HG03159 (cell line): ENCODE measurements around the gene PARD3.

Experiments
- ATAC-seq: cut with Tn5 transposase; IDR thresholded peaks from one replicate; pipeline ENCODE4 v1.9.1; 2021; ENCODE audit warnings: mild to moderate bottlenecking, moderate library complexity; ENCODE audit not compliant: unreplicated experiment

PARD3 gene

GRCh38 chr10:34698248-34698831 is 116.8 kb downstream of the PARD3 start:
- no peak for ATAC-seq

DNA sequence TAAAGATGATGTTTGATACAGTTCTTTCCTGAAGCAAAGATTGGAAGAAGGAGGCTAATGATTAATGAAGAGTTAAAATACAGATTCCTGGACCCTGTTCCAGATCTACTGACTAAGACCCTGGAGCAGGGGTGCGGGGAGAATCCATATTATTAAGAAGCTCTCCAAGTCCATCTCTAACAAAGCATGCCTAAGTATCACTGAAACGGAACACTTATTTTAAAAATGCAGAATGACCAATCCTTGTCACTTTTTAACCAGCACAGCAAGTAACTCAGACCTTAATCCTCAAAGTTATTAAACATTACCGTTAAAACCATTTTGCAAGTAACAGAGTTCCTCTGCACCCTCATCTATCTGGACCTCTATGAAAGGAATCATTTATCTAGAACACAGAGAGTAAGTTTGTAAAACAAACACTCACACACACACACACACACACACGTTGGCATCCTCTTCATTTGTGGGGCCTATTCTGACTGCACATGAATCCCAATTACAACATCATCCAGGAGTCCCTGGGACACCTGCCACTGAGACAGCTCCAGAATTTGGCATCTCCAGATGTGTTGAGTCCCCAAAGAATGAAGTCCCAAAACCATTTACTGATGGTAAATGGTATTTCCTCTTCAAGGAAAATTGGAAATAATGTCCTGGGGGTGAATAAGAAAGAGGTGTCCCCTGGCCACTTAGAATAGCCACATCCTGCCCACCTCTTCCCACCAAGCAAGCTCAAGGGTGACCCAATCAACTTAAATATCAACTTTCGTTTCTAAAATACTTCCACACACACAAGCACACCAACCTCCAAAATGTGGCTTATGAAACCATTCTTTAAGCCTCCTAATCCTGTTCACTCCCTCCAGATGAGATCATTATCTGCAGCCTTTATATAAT is 117.5 kb downstream of the PARD3 start:
- no peak for ATAC-seq

DNA sequence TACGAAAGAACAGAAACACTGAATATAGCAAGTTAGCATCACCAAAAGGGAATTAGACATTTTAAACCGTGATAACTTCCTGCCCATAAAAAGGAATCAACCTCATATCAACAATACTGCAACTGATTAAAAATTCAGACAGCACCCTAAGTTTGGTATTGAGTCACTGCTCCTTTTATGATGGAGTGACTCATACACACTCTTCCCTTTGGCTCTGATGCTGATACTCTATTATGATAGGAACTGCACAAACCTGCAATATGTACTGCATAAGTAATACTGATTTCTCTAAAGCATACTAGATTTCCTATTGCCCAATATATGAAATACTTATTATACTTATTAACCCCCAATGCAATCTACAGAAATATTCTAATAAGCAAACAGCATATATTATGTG is 118.7 kb downstream of the PARD3 start:
- ATAC-seq, result peak; percentile 64

DNA sequence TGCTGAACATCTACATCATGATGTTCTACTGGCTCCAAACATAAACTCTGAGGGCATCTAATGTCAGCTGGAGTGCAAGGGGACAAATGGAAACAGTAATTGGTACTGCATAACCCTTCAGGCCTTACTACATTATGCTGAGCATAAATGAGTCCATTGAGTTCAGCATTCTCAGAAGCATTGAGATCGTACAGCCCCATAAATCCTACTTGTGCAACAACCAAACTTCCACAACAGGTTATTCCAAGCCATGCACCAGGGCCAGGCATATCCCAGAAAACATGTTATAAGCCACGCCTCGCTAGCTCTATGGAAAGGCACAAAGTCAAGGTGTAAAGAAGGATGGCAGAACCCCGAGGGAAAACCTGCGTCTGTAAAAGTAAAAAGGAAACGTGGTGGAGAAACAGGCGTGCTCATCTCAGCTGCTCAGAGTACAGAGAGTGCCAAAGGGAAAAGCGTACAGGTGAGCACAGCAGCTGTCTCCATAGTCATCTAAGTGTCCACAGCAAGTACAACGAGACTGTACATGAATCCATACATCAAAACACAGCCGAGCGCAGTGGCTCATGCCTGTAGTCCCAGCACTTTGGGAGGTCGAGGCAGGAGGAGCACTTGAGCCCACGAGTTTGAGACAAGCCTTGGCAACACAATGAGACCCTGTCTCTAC is 124.6 kb downstream of the PARD3 start:
- no peak for ATAC-seq

DNA sequence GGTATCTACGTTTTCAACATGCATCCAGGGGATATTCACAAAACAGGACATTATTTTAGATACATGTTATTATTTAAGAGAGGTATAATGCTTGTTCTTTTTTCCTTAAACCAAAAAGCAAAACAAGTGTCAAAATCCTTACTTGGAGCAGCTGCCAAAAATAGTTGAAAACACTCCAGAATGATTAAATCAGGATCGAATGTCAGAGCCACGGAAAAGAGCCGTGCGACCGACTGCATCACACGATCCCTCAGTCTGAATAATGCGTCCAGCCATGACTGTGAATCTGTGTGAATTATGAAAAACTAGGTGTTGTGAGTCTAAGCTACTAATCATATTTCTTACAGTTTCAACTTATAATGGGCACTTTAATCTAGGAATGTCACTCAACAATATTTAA is 126.0 kb downstream of the PARD3 start:
- no peak for ATAC-seq

DNA sequence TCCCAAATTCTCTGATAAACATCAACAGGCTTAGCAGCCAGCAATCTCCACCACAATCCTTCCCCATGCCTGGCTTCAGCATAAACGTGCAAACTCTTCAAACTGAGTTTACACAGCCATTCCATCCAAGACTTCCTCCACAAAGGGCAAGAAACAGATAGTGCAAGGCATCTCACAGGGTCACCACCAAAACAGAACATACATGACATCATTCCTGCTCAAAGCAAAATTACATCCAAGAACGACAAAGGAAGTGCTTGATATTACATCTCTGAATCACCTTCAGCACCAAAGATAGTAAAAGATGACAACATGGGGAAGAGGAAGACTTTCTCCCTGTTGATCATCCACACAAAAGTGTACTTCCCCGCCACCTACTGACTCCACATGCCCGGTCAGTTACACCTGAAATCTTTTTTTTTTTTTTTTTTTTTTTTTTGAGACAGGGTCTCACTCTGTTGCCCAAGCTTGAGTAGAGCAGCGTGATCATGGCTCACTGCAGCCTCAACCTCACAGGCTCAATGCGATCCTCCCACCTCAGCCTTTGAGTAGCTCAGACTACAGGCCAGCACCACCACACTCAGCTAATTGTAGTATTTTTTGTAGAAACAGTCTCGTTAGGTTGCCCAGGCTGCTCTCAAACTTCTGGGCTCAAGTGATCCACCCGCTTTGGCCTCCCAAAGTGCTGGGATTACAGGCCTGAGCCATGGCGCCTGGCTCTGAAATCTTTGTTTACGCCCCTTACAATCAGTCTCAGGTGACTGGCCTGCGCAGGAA is 127.5 kb downstream of the PARD3 start:
- ATAC-seq, result no peak

DNA sequence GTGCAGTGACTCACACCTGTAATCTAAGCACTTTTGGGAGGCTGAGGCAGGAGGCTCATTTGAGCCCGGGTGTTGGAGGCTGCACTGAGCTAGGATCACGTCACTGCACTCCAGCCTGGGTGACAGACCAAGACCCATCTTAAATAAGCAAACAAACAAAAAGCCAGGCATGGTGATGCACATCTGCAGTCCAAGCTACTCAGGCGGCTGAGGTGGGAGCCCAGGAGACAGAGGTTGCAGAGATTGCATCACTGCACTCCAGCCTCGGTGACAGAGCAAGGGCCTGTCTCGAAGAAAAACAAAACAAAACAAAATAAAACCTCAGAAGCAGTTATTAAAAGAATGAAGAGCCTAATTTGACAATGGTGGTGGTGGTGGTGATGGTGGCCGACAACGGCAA is 132.5 kb downstream of the PARD3 start:
- no peak for ATAC-seq

- no peak for ATAC-seq
These were observed 133.2 kb downstream of the PARD3 start for GRCh38 chr10:34681933-34682332.

DNA sequence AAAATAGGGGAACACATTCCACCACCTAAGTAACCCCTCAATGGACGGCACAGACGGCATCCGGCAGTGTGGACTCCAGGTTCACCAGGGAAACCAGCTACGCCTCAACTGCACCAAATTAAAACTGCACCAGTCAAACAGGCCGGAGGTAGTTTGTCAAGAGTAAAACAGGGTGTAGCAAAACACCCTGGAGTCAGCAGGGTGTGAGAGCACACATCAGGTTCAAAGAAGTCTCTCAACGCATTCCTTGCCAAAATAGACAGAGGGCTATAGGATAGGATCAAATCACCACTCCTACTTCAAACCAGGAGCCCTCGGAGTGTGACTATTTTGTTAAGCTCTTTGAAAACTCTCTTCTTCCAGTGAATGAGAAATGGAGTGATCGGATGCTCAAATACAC is 135.9 kb downstream of the PARD3 start:
- ATAC-seq, result no peak

DNA sequence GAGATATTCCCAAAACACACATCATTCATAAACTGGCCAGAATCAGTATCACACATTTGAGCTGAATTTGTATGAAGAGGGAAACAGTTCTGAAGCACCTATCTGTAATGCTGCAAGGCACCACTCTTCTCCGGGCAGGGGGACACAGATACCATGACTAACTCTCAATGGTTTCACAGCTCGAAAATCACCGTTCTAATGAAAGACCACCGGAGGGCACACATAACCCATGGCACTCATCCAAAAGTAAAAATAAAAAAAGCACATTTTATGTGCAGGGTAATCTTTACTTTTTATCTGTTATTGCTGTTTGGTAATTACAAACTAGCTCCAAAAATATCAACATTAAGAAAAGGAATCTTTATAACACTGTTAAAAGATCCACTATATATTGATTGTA is 137.5 kb downstream of the PARD3 start:
- no peak for ATAC-seq

GRCh38 chr10:34677132-34677531 is 138.0 kb downstream of the PARD3 start:
- ATAC-seq, result no peak

DNA sequence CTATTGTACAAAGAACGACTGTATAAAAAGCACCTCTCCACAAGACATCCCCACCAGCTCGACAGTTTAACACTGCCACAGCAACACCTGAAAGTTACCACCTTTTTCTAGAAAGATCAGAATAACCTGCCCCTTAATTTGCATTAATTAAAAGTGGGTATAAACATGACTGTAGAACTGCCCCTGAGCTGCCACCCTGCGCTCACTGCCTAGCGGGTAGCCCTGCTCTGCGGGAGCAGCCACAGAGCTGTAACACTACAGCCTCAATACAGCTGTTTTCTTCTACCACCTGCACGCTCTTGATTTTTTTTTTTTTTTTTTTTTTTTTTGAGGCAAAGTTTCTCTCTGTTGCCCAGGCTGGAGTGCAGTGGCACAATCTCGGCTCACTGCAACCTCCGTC is 140.9 kb downstream of the PARD3 start:
- ATAC-seq, result no peak

GRCh38 chr10:34670081-34670480 is 145.0 kb downstream of the PARD3 start:
- ATAC-seq, result no peak

GRCh38 chr10:34669079-34669478 is 146.0 kb downstream of the PARD3 start:
- ATAC-seq, result no peak

DNA sequence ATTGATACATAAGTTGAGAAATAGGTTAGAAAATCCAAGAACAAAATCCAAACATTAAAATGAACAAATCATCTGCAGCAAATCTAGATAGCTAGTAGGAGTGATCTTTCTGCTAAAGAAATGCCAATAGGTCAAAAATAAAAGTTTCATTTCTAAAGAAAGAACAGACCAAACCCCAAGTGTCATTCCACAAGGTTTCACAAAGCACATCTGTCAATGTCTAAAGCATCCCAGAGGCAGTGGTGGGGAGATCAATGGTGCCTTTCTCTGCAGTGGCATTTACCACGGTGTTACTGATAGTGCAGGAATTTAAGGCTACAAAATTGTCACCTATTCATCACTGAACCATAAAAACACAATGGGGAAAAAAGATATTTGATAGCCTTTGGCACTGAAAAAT is 147.9 kb downstream of the PARD3 start:
- no peak for ATAC-seq

GRCh38 chr10:34666008-34666704 is 148.9 kb downstream of the PARD3 start:
- ATAC-seq, result peak; percentile 80

DNA sequence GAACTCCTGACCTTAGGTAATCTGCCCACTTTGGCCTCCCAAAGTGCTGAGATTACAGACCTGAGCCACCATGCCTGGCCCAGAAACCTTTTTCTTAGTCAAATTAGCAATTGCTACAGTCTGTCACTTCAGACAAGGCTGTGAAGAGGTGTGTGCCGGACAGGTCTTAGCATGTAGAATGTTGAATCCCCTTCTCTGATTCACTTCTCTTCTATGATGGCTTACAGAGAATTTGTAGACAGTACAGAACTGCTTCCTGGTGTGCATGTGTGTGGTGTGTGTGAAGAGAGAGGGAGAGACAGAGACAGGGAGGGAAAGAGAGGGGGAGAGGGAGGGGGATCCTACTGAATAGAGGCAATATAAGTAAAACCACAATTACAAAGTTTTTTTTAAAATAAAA is 150.4 kb downstream of the PARD3 start:
- no peak for ATAC-seq

DNA sequence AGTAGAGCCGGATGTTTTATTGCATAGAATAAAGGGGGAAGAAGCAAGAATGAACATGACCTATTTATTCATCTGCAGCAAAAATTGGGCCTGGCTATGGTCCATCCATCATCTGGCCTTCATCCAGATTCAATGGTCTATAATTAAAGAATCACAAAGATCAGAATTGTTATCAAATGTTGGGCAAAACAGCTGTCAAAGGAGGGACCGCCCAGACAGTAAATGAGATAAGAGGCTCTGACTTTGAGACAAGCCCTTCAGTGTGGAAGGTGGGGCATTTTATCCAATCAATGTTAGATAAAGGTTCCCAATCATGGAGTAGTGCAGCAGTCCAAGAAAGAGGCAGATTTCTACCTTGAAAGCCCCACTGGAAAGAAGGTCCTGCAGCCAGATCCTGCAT is 153.5 kb downstream of the PARD3 start:
- no peak for ATAC-seq

DNA sequence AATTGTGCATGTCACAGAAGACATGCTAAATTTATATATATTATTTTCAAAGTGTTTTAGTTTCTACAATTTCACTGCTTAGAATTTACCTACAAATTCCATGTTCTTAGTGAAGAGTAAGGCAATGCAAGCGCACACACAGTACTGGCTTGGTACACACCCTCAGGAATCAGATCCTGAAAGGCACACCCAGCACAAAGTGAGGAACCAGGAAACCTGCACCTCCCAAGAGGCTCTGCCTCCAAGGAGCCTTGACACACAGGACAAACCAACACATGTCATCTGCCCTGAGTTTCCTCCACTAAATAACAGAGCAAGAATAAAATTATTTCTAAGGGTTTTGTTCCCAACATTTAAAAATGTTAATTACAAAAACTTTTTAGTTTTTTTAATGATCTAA is 156.2 kb downstream of the PARD3 start:
- no peak for ATAC-seq

- ATAC-seq, result no peak
These were observed 158.4 kb downstream of the PARD3 start for GRCh38 chr10:34656661-34657060.
